Tibial artery (tissue), 4 donors: Measurements from ENCODE around the gene TMEM273.

Experiments used
- DNase-seq, 2 donors: peaks; one replicate each; pipeline ENCODE4 v3.0.0-alpha.2; 2019
- H3K27ac ChIP-seq, 2 donors: fragments of 200-600 bp; sonication (generic) in 1 of 2; 1 replicate in 1 of 2; 2 replicates in 1 of 2; pipeline ENCODE4 v1.5.1; 2018 to 2019; ENCODE audit warnings: mild to moderate bottlenecking in 1 of 2
- H3K27me3 ChIP-seq, 2 donors: fragments of 200-600 bp; sonication (generic) in 1 of 2; one replicate each; pipeline versions ENCODE4 v1.5.1 to v1.6.0; 2016 to 2019
- H3K36me3 ChIP-seq, 3 donors: fragments of 200-600 bp; sonication (generic) in 2 of 3; one replicate each; pipeline ENCODE4 v1.5.1; 2016 to 2019; ENCODE audit warnings: mild to moderate bottlenecking in 2 of 3
- H3K4me1 ChIP-seq, 4 donors: fragments of 200-600 bp; sonication (generic) in 2 of 4; 1 replicate in 3 of 4; 2 replicates in 1 of 4; pipeline ENCODE4 v1.5.1; 2016 to 2019
- H3K4me3 ChIP-seq, 2 donors: fragments of 200-600 bp; sonication (generic) in 1 of 2; 1 replicate in 1 of 2; 2 replicates in 1 of 2; pipeline ENCODE4 v1.5.1; 2018 to 2019; ENCODE audit warnings: mild to moderate bottlenecking in 2 of 2
- H3K9me3 ChIP-seq, 3 donors: fragments of 200-600 bp; sonication (generic) in 1 of 3; one replicate each; pipeline ENCODE4 v1.5.1; 2016 to 2019
- CTCF ChIP-seq, 2 experiments: fragments of 200-600 bp in 1 of 2; fragments of 450-650 bp in 1 of 2; IDR thresholded peaks; one replicate each; pipeline ENCODE4 v1.5.1; 2017 to 2019; ENCODE audit warnings: antibody characterized with exemption in 2 of 2, mild to moderate bottlenecking in 1 of 2, moderate library complexity in 1 of 2
- intact Hi-C: fragments of 100-400 bp; cut with DNase I; formaldehyde crosslinking; loops from one replicate; pipeline ENCODE4 v1.15.0; 2023; ENCODE audit warnings: low total_unique reads

Gene TMEM273

GRCh38 chr10:49172777-49173132 lies 15.4 kb downstream of the TMEM273 start:
- intact Hi-C loops: no loop called here
- TF ChIP-seq CTCF (IDR thresholded peaks at IDR 0.05): no peak
- DNase-seq: no peak
- H3K4me1 ChIP-seq: peaks cover 0 to 11% (median 5%) of the 10 kb centered on the region in 4 donors
- no peaks in the 10 kb centered on the region for H3K9me3 ChIP-seq
- no peaks in the 10 kb centered on the region for H3K36me3 ChIP-seq
- H3K27ac ChIP-seq: no peak overlapping the region
- no peaks in the 10 kb centered on the region for H3K27me3 ChIP-seq
- H3K4me3 ChIP-seq: no peak overlapping the region

- H3K36me3 ChIP-seq: no peaks in the 10 kb centered on the region
- H3K27me3 ChIP-seq: no peaks in the 10 kb centered on the region
- TF ChIP-seq CTCF (IDR thresholded peaks at IDR 0.05): no peak
- H3K4me1 ChIP-seq: peaks cover 0 to 6% (median 2%) of the 10 kb centered on the region in 4 donors
- H3K27ac ChIP-seq: no peak overlapping the region
- H3K4me3 ChIP-seq: no peak overlapping the region
- no peaks in the 10 kb centered on the region for H3K9me3 ChIP-seq
- DNase-seq: no peak
- intact Hi-C loops: no loop called here
Observed at GRCh38 chr10:49172061-49172776, 16.0 kb downstream of the TMEM273 start.

- Histone ChIP-seq H3K27ac (no peak overlapping the region), H3K27me3 (no peaks in the 10 kb centered on the region), H3K4me1 (no peaks in the 10 kb centered on the region), H3K4me3 (no peak overlapping the region), H3K36me3 (no peaks in the 10 kb centered on the region), H3K9me3 (no peaks in the 10 kb centered on the region)
- intact Hi-C loops: no loop called here
- TF ChIP-seq CTCF (IDR thresholded peaks at IDR 0.05): no peak
- DNase-seq: no peak
Observed at GRCh38 chr10:49171326-49172060, 16.7 kb downstream of the TMEM273 start.

GRCh38 chr10:49170632-49171325 lies 17.4 kb downstream of the TMEM273 start:
- Histone ChIP-seq H3K4me1 (no peaks in the 10 kb centered on the region), H3K36me3 (no peaks in the 10 kb centered on the region), H3K9me3 (no peaks in the 10 kb centered on the region), H3K4me3 (no peak overlapping the region), H3K27me3 (no peaks in the 10 kb centered on the region), H3K27ac (no peak overlapping the region)
- TF ChIP-seq CTCF (IDR thresholded peaks at IDR 0.05): no peak
- DNase-seq: no peak
- intact Hi-C loops: no loop called here

GRCh38 chr10:49169776-49170175 lies 18.4 kb downstream of the TMEM273 start:
- Histone ChIP-seq H3K27me3 (no peaks in the 10 kb centered on the region), H3K27ac (no peak overlapping the region), H3K36me3 (no peaks in the 10 kb centered on the region), H3K4me1 (no peaks in the 10 kb centered on the region), H3K4me3 (no peak overlapping the region), H3K9me3 (no peaks in the 10 kb centered on the region)
- intact Hi-C loops: no loop called here
- TF ChIP-seq CTCF (IDR thresholded peaks at IDR 0.05): no peak
- no peak for DNase-seq
